DOHH2 (cell line): ENCODE data around the gene SUSD1.

ENCODE experiments used
- H3F3A ChIP-seq: fragments of 200-600 bp; sonication (generic), shearing (Covaris generic); 2 replicates; pipeline ENCODE4 v1.6.0; 2016; ENCODE audit warnings: antibody characterized with exemption, mild to moderate bottlenecking; ENCODE audit not compliant: control insufficient read depth, insufficient read depth
- H3K27ac ChIP-seq: fragments of 200-600 bp; sonication (generic); 2 replicates; pipeline ENCODE4 v1.5.1; 2014; ENCODE audit warnings: low read depth, mild to moderate bottlenecking, low read length, moderate library complexity
- H3K27me3 ChIP-seq: fragments of 200-600 bp; sonication (generic); 2 replicates; pipeline ENCODE4 v1.6.1; 2014; ENCODE audit warnings: mild to moderate bottlenecking, low read length, mixed read lengths; ENCODE audit not compliant: control insufficient read depth
- H3K36me3 ChIP-seq: fragments of 200-600 bp; sonication (generic); 2 replicates; pipeline ENCODE4 v1.6.1; 2014; ENCODE audit warnings: mild to moderate bottlenecking, low read length, moderate library complexity, mixed read lengths; ENCODE audit not compliant: control insufficient read depth
- H3K4me1 ChIP-seq: fragments of 200-600 bp; sonication (generic); 2 replicates; pipeline ENCODE4 v1.6.1; 2014; ENCODE audit warnings: mild to moderate bottlenecking, low read length, mixed read lengths; ENCODE audit not compliant: control insufficient read depth
- H3K4me2 ChIP-seq: fragments of 200-600 bp; sonication (generic); 2 replicates; pipeline ENCODE4 v1.6.0; 2014; ENCODE audit warnings: mild to moderate bottlenecking, low read length, moderate library complexity
- H3K4me3 ChIP-seq: fragments of 200-600 bp; sonication (generic); 2 replicates; pipeline ENCODE4 v1.5.1; 2014; ENCODE audit warnings: mild to moderate bottlenecking, low read length, mixed read lengths
- H3K79me2 ChIP-seq: fragments of 200-600 bp; sonication (generic); 2 replicates; pipeline ENCODE4 v1.6.1; 2014; ENCODE audit warnings: mild to moderate bottlenecking, low read length, mixed read lengths; ENCODE audit not compliant: control insufficient read depth
- H3K9me2 ChIP-seq: fragments of 200-600 bp; sonication (generic); replicated peaks from 2 replicates; pipeline ENCODE4 v1.6.1; 2014; ENCODE audit warnings: mild to moderate bottlenecking, low read length, mixed read lengths; ENCODE audit not compliant: control insufficient read depth
- H3K9me3 ChIP-seq: fragments of 200-600 bp; sonication (generic); 2 replicates; pipeline ENCODE4 v1.6.1; 2014; ENCODE audit warnings: antibody characterized with exemption, low read length, mixed read lengths; ENCODE audit not compliant: control insufficient read depth, insufficient read depth
- H4K20me1 ChIP-seq: fragments of 200-600 bp; sonication (generic); 2 replicates; pipeline ENCODE4 v1.6.0; 2014; ENCODE audit warnings: low read depth, mild to moderate bottlenecking, antibody characterized with exemption, low read length, moderate library complexity; ENCODE audit not compliant: control insufficient read depth, insufficient read depth
- EZH2phosphoT487 ChIP-seq: fragments of 200-600 bp; sonication (generic); IDR thresholded peaks from 2 replicates; pipeline ENCODE4 v1.6.1; 2017; ENCODE audit warnings: borderline replicate concordance, mild to moderate bottlenecking, antibody characterized with exemption, low read length, moderate library complexity, mixed read lengths
- TF ChIP-seq, protein P1 (sequence below): fragments of 200-600 bp; sonication (generic); IDR thresholded peaks from one replicate; pipeline ENCODE4 v1.5.1; 2014; ENCODE audit warnings: antibody characterized with exemption, mild to moderate bottlenecking, low read depth, low read length; ENCODE audit not compliant: poor library complexity, severe bottlenecking

SUSD1 gene

GRCh38 chr9:112081918-112082729, 93.0 kb downstream of the SUSD1 start:
- H3K4me1 ChIP-seq: peaks cover 6% of the 10 kb centered on the region
- TF ChIP-seq, protein P1, sequence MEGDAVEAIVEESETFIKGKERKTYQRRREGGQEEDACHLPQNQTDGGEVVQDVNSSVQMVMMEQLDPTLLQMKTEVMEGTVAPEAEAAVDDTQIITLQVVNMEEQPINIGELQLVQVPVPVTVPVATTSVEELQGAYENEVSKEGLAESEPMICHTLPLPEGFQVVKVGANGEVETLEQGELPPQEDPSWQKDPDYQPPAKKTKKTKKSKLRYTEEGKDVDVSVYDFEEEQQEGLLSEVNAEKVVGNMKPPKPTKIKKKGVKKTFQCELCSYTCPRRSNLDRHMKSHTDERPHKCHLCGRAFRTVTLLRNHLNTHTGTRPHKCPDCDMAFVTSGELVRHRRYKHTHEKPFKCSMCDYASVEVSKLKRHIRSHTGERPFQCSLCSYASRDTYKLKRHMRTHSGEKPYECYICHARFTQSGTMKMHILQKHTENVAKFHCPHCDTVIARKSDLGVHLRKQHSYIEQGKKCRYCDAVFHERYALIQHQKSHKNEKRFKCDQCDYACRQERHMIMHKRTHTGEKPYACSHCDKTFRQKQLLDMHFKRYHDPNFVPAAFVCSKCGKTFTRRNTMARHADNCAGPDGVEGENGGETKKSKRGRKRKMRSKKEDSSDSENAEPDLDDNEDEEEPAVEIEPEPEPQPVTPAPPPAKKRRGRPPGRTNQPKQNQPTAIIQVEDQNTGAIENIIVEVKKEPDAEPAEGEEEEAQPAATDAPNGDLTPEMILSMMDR: no peak
- TF ChIP-seq EZH2phosphoT487: no peak
- H3K79me2 ChIP-seq: no peaks in the 10 kb centered on the region
- H3K4me2 ChIP-seq: no peak overlapping the region
- H3K9me3 ChIP-seq: no peaks in the 10 kb centered on the region
- no peak overlapping the region for H3K4me3 ChIP-seq
- no peaks in the 10 kb centered on the region for H3F3A ChIP-seq
- no peaks in the 10 kb centered on the region for H4K20me1 ChIP-seq
- no peak overlapping the region for H3K27ac ChIP-seq
- no peaks in the 10 kb centered on the region for H3K9me2 ChIP-seq
- 0 out of 2 replicates have a peak, but pooled peaks cover 5% of the 10 kb centered on the region for H3K27me3 ChIP-seq
- H3K36me3 ChIP-seq: no peaks in the 10 kb centered on the region

- no peaks in the 10 kb centered on the region for H4K20me1 ChIP-seq
- H3K4me1 ChIP-seq: peaks cover 12% of the 10 kb centered on the region
- no peaks in the 10 kb centered on the region for H3K9me3 ChIP-seq
- TF ChIP-seq EZH2phosphoT487: no peak
- TF ChIP-seq, protein P1: no peak
- no peak overlapping the region for H3K4me2 ChIP-seq
- H3K9me2 ChIP-seq: no peaks in the 10 kb centered on the region
- H3K79me2 ChIP-seq: no peaks in the 10 kb centered on the region
- no peaks in the 10 kb centered on the region for H3F3A ChIP-seq
- no peaks in the 10 kb centered on the region for H3K36me3 ChIP-seq
- H3K27me3 ChIP-seq: 0 out of 2 replicates have a peak, but pooled peaks cover 5% of the 10 kb centered on the region
- no peak overlapping the region for H3K27ac ChIP-seq
- H3K4me3 ChIP-seq: no peak overlapping the region
These were observed 94.1 kb downstream of the SUSD1 start for GRCh38 chr9:112080831-112081542.

DNA sequence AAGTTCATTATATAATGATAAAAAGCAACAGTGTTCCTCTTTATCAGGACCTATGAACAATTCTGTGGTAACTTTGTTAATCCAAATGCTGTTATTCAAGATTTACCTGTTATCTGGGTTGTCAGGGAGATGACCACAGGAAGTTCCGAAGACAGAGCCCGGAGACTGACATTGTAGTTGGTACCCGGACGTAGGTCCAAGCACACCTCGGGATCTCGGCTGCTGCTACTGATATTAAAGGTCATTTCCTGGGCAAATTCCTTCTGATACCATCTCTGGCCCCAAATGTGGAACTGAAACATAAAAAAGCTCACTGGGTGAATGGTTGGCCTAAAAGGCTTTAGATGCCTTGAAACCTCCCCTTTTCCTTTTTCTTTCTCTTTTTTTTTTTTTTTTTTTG, 96.7 kb downstream of the SUSD1 start:
- Histone ChIP-seq H3K36me3 (no peaks in the 10 kb centered on the region), H3F3A (no peaks in the 10 kb centered on the region), H3K4me1 (peaks cover 25% of the 10 kb centered on the region), H3K27me3 (0 out of 2 replicates have a peak, but pooled peaks cover 5% of the 10 kb centered on the region), H3K9me3 (no peaks in the 10 kb centered on the region), H3K4me3 (no peak overlapping the region), H3K27ac (no peak overlapping the region), H4K20me1 (no peaks in the 10 kb centered on the region), H3K79me2 (no peaks in the 10 kb centered on the region), H3K4me2 (no peak overlapping the region), H3K9me2 (no peaks in the 10 kb centered on the region)
- TF ChIP-seq, protein P1: no peak
